Fibroblast of lung (primary cell): ENCODE measurements around the gene ADAM33. TPM values are rescaled to one million over a fixed set of nuclear protein-coding genes. Genes with fewer than 3 reads are reported as not detected.

Source experiments
- DNase-seq, 2 donors: peaks; one replicate each; pipeline versions ENCODE4 v3.0.0 to v3.0.0-alpha.2; 2010; ENCODE audit warnings: low read depth in 2 of 2
- H2AFZ ChIP-seq: 2 replicates; pipeline ENCODE4 v1.5.1; 2012; ENCODE audit warnings: low read length, control low read depth, inconsistent platforms
- H3K27ac ChIP-seq: 2 replicates; pipeline ENCODE4 v1.5.1; 2011; ENCODE audit warnings: low read length, control low read depth; ENCODE audit not compliant: insufficient read depth
- H3K27me3 ChIP-seq: 2 replicates; pipeline ENCODE4 v1.5.1; 2011; ENCODE audit warnings: mild to moderate bottlenecking, low read length; ENCODE audit not compliant: control insufficient read depth, insufficient read depth
- H3K36me3 ChIP-seq: 2 replicates; pipeline ENCODE4 v1.5.1; 2011; ENCODE audit warnings: low read length; ENCODE audit not compliant: control insufficient read depth, insufficient read depth
- H3K4me1 ChIP-seq: 2 replicates; pipeline ENCODE4 v1.5.1; 2011; ENCODE audit warnings: low read length; ENCODE audit not compliant: control insufficient read depth, insufficient read depth; ENCODE audit errors: extremely low read depth
- H3K4me2 ChIP-seq: 2 replicates; pipeline ENCODE4 v1.5.1; 2011; ENCODE audit warnings: low read length, control low read depth; ENCODE audit not compliant: insufficient read depth; ENCODE audit errors: extremely low read depth
- H3K4me3 ChIP-seq, 4 experiments: fragments of 200-600 bp in 1 of 4; sonication (generic) in 1 of 4; replicated peaks in 1 of 4; 2 replicates each; pipeline ENCODE4 v1.5.1; 2011 to 2016; ENCODE audit warnings: low read length in 4 of 4, low read depth in 3 of 4, mild to moderate bottlenecking in 3 of 4, control low read depth in 2 of 4, inconsistent platforms in 1 of 4, mixed read lengths in 1 of 4; ENCODE audit not compliant: insufficient read depth in 1 of 4; ENCODE audit errors: control extremely low read depth in 1 of 4
- H3K79me2 ChIP-seq: 2 replicates; pipeline ENCODE4 v1.5.1; 2012; ENCODE audit warnings: mild to moderate bottlenecking, low read length, inconsistent platforms; ENCODE audit not compliant: control insufficient read depth, insufficient read depth
- H3K9ac ChIP-seq: 2 replicates; pipeline ENCODE4 v1.5.1; 2011; ENCODE audit warnings: mild to moderate bottlenecking, low read length, control low read depth; ENCODE audit not compliant: insufficient read depth
- H3K9me3 ChIP-seq: 2 replicates; pipeline ENCODE4 v1.5.1; 2012; ENCODE audit warnings: low read depth, low read length; ENCODE audit not compliant: control insufficient read depth, insufficient read depth
- H4K20me1 ChIP-seq: 2 replicates; pipeline ENCODE4 v1.5.1; 2011; ENCODE audit warnings: low read length; ENCODE audit not compliant: control insufficient read depth, insufficient read depth; ENCODE audit errors: extremely low read depth
- CTCF ChIP-seq, 2 donors: IDR thresholded peaks in 1 of 2; conservative IDR thresholded peaks in 1 of 2; 1 replicate in 1 of 2; 2 replicates in 1 of 2; pipeline ENCODE4 v1.5.1; 2011 to 2012; ENCODE audit warnings: low read length in 2 of 2, control low read depth in 1 of 2, inconsistent platforms in 1 of 2, low read depth in 1 of 2, mild to moderate bottlenecking in 1 of 2
- EZH2 ChIP-seq: IDR thresholded peaks from 2 replicates; pipeline ENCODE4 v1.5.1; 2012; ENCODE audit warnings: low read length, control low read depth, mild to moderate bottlenecking; ENCODE audit errors: missing control alignments
- polyA plus RNA-seq, 2 donors: library from polyadenylated mRNA; depleted of rRNA in 1 of 2; stranded (reverse) in 1 of 2; unstranded in 1 of 2; fragments of >200 nt; gene quantifications; 2 replicates each; pipeline ENCODE4 v1.2.1, GENCODE V29; 2011 to 2012; ENCODE audit warnings: missing spikeins in 1 of 2
- total RNA-seq: library from RNA; depleted of rRNA; stranded (reverse); fragments of >200 nt; gene quantifications from 2 replicates; pipeline ENCODE4 v1.2.1, GENCODE V29; 2014

The ADAM33 gene
- total and polyA plus RNA-seq, 2 donors (not counting 1 experiment from before 2014, with no cell fraction given) = 29.4 to 67.9 TPM

GRCh38 chr20:3696745-3697587 is 15.2 kb upstream of the ADAM33 start:
- H2AFZ ChIP-seq = no peak overlapping the region
- no peaks in the 10 kb centered on the region for H3K27me3 ChIP-seq
- H3K36me3 ChIP-seq = no peaks in the 10 kb centered on the region
- H3K4me3 ChIP-seq = no peak overlapping the region
- no peak for DNase-seq
- no peak overlapping the region for H3K9ac ChIP-seq
- TF ChIP-seq CTCF (conservative IDR thresholded peaks at IDR 0.05 in 1 of 2, IDR thresholded peaks at IDR 0.05 in 1 of 2; ENCODE audit: low read depth in 1 of 2, low read length in 2 of 2) (no peak), EZH2 (no peak)
- no peak overlapping the region for H3K4me2 ChIP-seq
- no peaks in the 10 kb centered on the region for H4K20me1 ChIP-seq
- no peaks in the 10 kb centered on the region for H3K4me1 ChIP-seq
- H3K79me2 ChIP-seq = no peaks in the 10 kb centered on the region
- H3K9me3 ChIP-seq = no peaks in the 10 kb centered on the region
- H3K27ac ChIP-seq = no peak overlapping the region

GRCh38 chr20:3696200-3696599 is 14.4 kb upstream of the ADAM33 start:
- H3K4me3 ChIP-seq = no peak overlapping the region
- no peak overlapping the region for H2AFZ ChIP-seq
- no peaks in the 10 kb centered on the region for H4K20me1 ChIP-seq
- no peaks in the 10 kb centered on the region for H3K36me3 ChIP-seq
- no peaks in the 10 kb centered on the region for H3K4me1 ChIP-seq
- no peak overlapping the region for H3K9ac ChIP-seq
- no peak for TF ChIP-seq EZH2
- TF ChIP-seq CTCF (conservative IDR thresholded peaks at IDR 0.05 in 1 of 2, IDR thresholded peaks at IDR 0.05 in 1 of 2; ENCODE audit: low read depth in 1 of 2, low read length in 2 of 2) = peak; percentile 53 to 67
- H3K79me2 ChIP-seq = no peaks in the 10 kb centered on the region
- H3K4me2 ChIP-seq = no peak overlapping the region
- no peaks in the 10 kb centered on the region for H3K27me3 ChIP-seq
- no peak overlapping the region for H3K27ac ChIP-seq
- peak in 1 of 2 donors; percentile 25 for DNase-seq
- H3K9me3 ChIP-seq = no peaks in the 10 kb centered on the region

DNA sequence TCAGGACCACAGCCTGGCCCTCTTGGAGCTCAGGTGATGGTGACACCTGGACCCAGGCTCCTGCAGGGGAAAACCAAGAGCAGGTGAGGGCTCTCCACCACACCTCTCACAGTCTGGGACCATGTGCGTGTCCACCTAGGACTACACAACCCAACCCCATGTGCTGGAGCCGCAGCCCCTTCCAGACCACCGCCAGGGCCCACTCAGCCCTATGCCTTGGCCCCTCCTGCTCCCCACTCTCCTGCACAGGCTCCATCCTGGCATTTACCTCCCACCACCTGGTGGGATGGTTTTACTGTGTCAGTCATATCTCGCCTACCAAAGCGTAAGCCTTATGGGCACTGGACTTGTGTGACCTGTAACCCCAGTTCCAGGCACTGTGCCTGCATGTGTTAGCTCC is 13.1 kb upstream of the ADAM33 start:
- no peak for TF ChIP-seq CTCF (conservative IDR thresholded peaks at IDR 0.05 in 1 of 2, IDR thresholded peaks at IDR 0.05 in 1 of 2; ENCODE audit: low read depth in 1 of 2, low read length in 2 of 2)
- TF ChIP-seq EZH2 = no peak
- Histone ChIP-seq H3K79me2 (no peaks in the 10 kb centered on the region), H3K9me3 (no peaks in the 10 kb centered on the region), H3K4me3 (no peak overlapping the region), H3K9ac (no peak overlapping the region), H3K36me3 (no peaks in the 10 kb centered on the region), H4K20me1 (no peaks in the 10 kb centered on the region), H3K4me1 (no peaks in the 10 kb centered on the region), H3K4me2 (no peak overlapping the region), H3K27ac (no peak overlapping the region), H2AFZ (no peak overlapping the region), H3K27me3 (no peaks in the 10 kb centered on the region)
- no peak for DNase-seq
